Liver (tissue), 9 donors: Measurements from ENCODE around the gene BTG3. TPM values are rescaled to one million over a fixed set of nuclear protein-coding genes. Genes with fewer than 3 reads are reported as not detected.

Experiments
- DNase-seq: peaks from one replicate; pipeline ENCODE4 v3.0.0-alpha.2; 2017; ENCODE audit warnings: low spot score
- H3K27ac ChIP-seq, 2 donors: one replicate each; pipeline ENCODE4 v1.7.0; 2013; ENCODE audit warnings: inconsistent platforms in 2 of 2, low read length in 2 of 2, control low read depth in 1 of 2, low read depth in 1 of 2, mild to moderate bottlenecking in 1 of 2
- H3K27me3 ChIP-seq, 4 donors: one replicate each; pipeline versions ENCODE4 v1.6.1 to v1.7.0; 2013; ENCODE audit warnings: low read length in 3 of 4, inconsistent platforms in 1 of 4, mild to moderate bottlenecking in 1 of 4, moderate library complexity in 1 of 4; ENCODE audit not compliant: control insufficient read depth in 4 of 4, insufficient read depth in 4 of 4
- H3K36me3 ChIP-seq, 4 donors: one replicate each; pipeline versions ENCODE4 v1.6.1 to v1.7.0; 2013; ENCODE audit warnings: low read length in 3 of 4, mild to moderate bottlenecking in 3 of 4, low read depth in 1 of 4, moderate library complexity in 1 of 4; ENCODE audit not compliant: control insufficient read depth in 4 of 4, insufficient read depth in 3 of 4
- H3K4me1 ChIP-seq, 4 donors: one replicate each; pipeline versions ENCODE4 v1.6.1 to v1.7.0; 2013; ENCODE audit warnings: low read length in 3 of 4, mild to moderate bottlenecking in 3 of 4, moderate library complexity in 1 of 4; ENCODE audit not compliant: control insufficient read depth in 4 of 4, insufficient read depth in 4 of 4
- H3K4me3 ChIP-seq, 3 donors: one replicate each; pipeline versions ENCODE4 v1.6.1 to v1.7.0; 2013; ENCODE audit warnings: low read length in 3 of 3, control low read depth in 1 of 3, low read depth in 1 of 3, mild to moderate bottlenecking in 1 of 3
- H3K9ac ChIP-seq, 2 donors: one replicate each; pipeline ENCODE4 v1.7.0; 2013; ENCODE audit warnings: low read length in 2 of 2, mild to moderate bottlenecking in 2 of 2, moderate library complexity in 2 of 2, control low read depth in 1 of 2, low read depth in 1 of 2
- H3K9me3 ChIP-seq, 4 donors: one replicate each; pipeline versions ENCODE4 v1.6.1 to v1.7.0; 2013; ENCODE audit warnings: low read length in 3 of 4; ENCODE audit not compliant: control insufficient read depth in 4 of 4
- EGR1 ChIP-seq, 2 donors: IDR thresholded peaks; 2 replicates each; pipeline ENCODE4 v1.6.1; 2016 to 2018; ENCODE audit warnings: antibody characterized with exemption in 2 of 2, low read depth in 2 of 2
- FOXA1 ChIP-seq: IDR thresholded peaks from 2 replicates; pipeline ENCODE4 v1.6.1; 2016; ENCODE audit warnings: antibody characterized with exemption
- FOXA2 ChIP-seq: IDR thresholded peaks from 2 replicates; pipeline ENCODE4 v1.6.1; 2016; ENCODE audit warnings: antibody characterized with exemption
- HNF4A ChIP-seq, 2 donors: conservative IDR thresholded peaks; 2 replicates each; pipeline ENCODE4 v1.6.1; 2016; ENCODE audit warnings: antibody characterized with exemption in 2 of 2, mild to moderate bottlenecking in 2 of 2
- HNF4G ChIP-seq: IDR thresholded peaks from 2 replicates; pipeline ENCODE4 v1.6.1; 2016; ENCODE audit warnings: antibody characterized with exemption
- JUND ChIP-seq, 2 donors: IDR thresholded peaks; 2 replicates each; pipeline ENCODE4 v1.6.1; 2016; ENCODE audit warnings: antibody characterized with exemption in 2 of 2
- NR2F2 ChIP-seq: IDR thresholded peaks from 2 replicates; pipeline ENCODE4 v1.6.1; 2016; ENCODE audit warnings: antibody characterized with exemption
- RXRA ChIP-seq, 2 donors: IDR thresholded peaks; 2 replicates each; pipeline ENCODE4 v1.6.1; 2017 to 2018; ENCODE audit warnings: antibody characterized with exemption in 2 of 2, mild to moderate bottlenecking in 1 of 2
- SP1 ChIP-seq: IDR thresholded peaks from 2 replicates; pipeline ENCODE4 v1.6.1; 2018; ENCODE audit warnings: antibody characterized with exemption, mild to moderate bottlenecking
- TAF1 ChIP-seq: conservative IDR thresholded peaks from 2 replicates; pipeline ENCODE4 v1.6.1; 2016; ENCODE audit warnings: antibody characterized with exemption, mild to moderate bottlenecking
- YY1 ChIP-seq: IDR thresholded peaks from 2 replicates; pipeline ENCODE4 v1.6.1; 2016; ENCODE audit warnings: antibody characterized with exemption, mild to moderate bottlenecking
- WGBS: extraction: QIAGEN DNeasy Blood & Tissue Kit; methylation state at CpG from one replicate; pipeline ENCODE4 v1.1.7; 2013; 5-methylcytosine and 5-hydroxymethylcytosine counted together
- polyA plus RNA-seq, 2 donors: library from polyadenylated mRNA; stranded (reverse) in 1 of 2; unstranded in 1 of 2; fragments of 200-250 nt in 1 of 2; fragments of >200 nt in 1 of 2; fragmentation: Nextera tagmentation in 1 of 2; extraction: Ambion mirVana in 1 of 2; gene quantifications; one replicate each; pipeline versions ENCODE4 v1.2.1 to v1.2.3, GENCODE V29; 2013 to 2015
- total RNA-seq, 2 donors: library from RNA; depleted of rRNA; stranded (reverse); fragments of >200 nt; gene quantifications; one replicate each; pipeline ENCODE4 v1.2.3, GENCODE V29; 2014
- TF ChIP-seq, protein P1 (sequence below): IDR thresholded peaks from 2 replicates; pipeline ENCODE4 v1.6.1; 2016; ENCODE audit warnings: antibody characterized with exemption
- TF ChIP-seq, protein P2 (sequence below): IDR thresholded peaks from 2 replicates; pipeline ENCODE4 v1.6.1; 2016; ENCODE audit warnings: antibody characterized with exemption, mild to moderate bottlenecking
- TF ChIP-seq, protein P3 (sequence below): IDR thresholded peaks from 2 replicates; pipeline ENCODE4 v1.6.1; 2016; ENCODE audit warnings: antibody characterized with exemption
- TF ChIP-seq, protein P4 (sequence below): IDR thresholded peaks from 2 replicates; pipeline ENCODE4 v1.6.1; 2016; ENCODE audit warnings: antibody characterized with exemption
- TF ChIP-seq, protein P5 (sequence below): fragments of 150-350 bp; IDR thresholded peaks from 2 replicates; pipeline ENCODE4 v1.5.1; 2017; ENCODE audit warnings: improper control_type of control experiment, low read depth, low read length; ENCODE audit not compliant: missing input control
- donor health status: healthy.
- donor health status: healthy.
- donor health status: healthy.
- donor health status: healthy.
- donor health status: healthy.

Gene BTG3
- total and polyA plus RNA-seq, 4 donors = 4.1 to 25.5 (median 5.5) TPM

DNA sequence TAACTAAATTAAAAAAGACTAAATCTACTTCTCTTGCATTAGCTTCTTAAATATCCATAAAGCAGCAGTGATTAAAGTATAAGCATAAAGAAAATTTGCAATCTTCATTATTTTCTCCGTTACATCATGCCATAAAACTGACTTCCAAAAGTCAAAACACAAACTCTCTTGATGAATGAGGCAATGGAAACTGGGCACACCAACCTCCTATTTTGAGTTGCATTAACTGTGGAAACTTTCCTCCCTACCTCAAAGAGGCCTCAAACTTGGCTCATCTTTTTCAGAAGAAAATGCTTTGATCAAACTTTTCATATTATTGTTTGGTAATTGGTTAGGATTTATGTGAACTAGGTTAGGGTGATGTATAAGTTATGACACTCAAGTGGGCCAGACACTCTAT is 4.1 kb upstream of the BTG3 start (continued):
- TF ChIP-seq, protein P1, sequence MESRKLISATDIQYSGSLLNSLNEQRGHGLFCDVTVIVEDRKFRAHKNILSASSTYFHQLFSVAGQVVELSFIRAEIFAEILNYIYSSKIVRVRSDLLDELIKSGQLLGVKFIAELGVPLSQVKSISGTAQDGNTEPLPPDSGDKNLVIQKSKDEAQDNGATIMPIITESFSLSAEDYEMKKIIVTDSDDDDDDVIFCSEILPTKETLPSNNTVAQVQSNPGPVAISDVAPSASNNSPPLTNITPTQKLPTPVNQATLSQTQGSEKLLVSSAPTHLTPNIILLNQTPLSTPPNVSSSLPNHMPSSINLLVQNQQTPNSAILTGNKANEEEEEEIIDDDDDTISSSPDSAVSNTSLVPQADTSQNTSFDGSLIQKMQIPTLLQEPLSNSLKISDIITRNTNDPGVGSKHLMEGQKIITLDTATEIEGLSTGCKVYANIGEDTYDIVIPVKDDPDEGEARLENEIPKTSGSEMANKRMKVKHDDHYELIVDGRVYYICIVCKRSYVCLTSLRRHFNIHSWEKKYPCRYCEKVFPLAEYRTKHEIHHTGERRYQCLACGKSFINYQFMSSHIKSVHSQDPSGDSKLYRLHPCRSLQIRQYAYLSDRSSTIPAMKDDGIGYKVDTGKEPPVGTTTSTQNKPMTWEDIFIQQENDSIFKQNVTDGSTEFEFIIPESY = no peak
- no peak for TF ChIP-seq NR2F2
- no peak for TF ChIP-seq JUND (IDR thresholded peaks at IDR 0.05)
- no peak for TF ChIP-seq FOXA2

DNA sequence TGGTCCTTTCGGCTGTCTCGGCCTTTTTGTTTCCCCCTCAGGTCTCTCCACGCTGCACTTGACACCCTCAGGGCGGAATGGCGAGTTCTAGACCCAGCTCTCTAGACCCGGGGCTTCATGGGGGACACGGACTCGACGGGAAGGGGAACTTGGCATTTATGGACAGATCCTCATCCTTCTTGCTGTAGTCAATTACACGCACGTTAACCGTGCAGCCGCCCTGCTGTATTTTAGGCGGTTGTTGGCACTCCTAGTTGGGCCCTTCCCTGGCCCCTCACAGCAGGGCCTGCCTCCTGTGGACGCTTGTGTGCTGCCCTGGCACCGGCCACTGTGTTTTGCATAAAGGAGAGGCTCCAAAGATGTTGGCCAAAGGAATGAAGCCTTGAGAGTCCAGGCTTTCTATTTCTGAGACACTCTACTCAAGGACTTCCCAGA is 558 bp upstream of the BTG3 start:
- WGBS = 46% methylated on average over 16 of the region's 16 CpGs
- no peak for TF ChIP-seq FOXA2
- TF ChIP-seq EGR1 (IDR thresholded peaks at IDR 0.05; ENCODE audit: low read depth in 2 of 2) = no peak
- TF ChIP-seq SP1 = no peak
- TF ChIP-seq, protein P2, sequence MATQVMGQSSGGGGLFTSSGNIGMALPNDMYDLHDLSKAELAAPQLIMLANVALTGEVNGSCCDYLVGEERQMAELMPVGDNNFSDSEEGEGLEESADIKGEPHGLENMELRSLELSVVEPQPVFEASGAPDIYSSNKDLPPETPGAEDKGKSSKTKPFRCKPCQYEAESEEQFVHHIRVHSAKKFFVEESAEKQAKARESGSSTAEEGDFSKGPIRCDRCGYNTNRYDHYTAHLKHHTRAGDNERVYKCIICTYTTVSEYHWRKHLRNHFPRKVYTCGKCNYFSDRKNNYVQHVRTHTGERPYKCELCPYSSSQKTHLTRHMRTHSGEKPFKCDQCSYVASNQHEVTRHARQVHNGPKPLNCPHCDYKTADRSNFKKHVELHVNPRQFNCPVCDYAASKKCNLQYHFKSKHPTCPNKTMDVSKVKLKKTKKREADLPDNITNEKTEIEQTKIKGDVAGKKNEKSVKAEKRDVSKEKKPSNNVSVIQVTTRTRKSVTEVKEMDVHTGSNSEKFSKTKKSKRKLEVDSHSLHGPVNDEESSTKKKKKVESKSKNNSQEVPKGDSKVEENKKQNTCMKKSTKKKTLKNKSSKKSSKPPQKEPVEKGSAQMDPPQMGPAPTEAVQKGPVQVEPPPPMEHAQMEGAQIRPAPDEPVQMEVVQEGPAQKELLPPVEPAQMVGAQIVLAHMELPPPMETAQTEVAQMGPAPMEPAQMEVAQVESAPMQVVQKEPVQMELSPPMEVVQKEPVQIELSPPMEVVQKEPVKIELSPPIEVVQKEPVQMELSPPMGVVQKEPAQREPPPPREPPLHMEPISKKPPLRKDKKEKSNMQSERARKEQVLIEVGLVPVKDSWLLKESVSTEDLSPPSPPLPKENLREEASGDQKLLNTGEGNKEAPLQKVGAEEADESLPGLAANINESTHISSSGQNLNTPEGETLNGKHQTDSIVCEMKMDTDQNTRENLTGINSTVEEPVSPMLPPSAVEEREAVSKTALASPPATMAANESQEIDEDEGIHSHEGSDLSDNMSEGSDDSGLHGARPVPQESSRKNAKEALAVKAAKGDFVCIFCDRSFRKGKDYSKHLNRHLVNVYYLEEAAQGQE = no peak
- TF ChIP-seq, protein P3, sequence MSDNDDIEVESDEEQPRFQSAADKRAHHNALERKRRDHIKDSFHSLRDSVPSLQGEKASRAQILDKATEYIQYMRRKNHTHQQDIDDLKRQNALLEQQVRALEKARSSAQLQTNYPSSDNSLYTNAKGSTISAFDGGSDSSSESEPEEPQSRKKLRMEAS = no peak
- no peak for TF ChIP-seq HNF4G
- no peak for TF ChIP-seq NR2F2
- no peak for TF ChIP-seq YY1
- TF ChIP-seq, protein P4, sequence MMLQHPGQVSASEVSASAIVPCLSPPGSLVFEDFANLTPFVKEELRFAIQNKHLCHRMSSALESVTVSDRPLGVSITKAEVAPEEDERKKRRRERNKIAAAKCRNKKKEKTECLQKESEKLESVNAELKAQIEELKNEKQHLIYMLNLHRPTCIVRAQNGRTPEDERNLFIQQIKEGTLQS = no peak
- no peak for TF ChIP-seq RXRA (IDR thresholded peaks at IDR 0.05)
- peak overlapping the region; percentile 67 to 89 for H3K27ac ChIP-seq
- no peaks in the 10 kb centered on the region for H3K9me3 ChIP-seq
- H3K36me3 ChIP-seq = no peaks in the 10 kb centered on the region
- H3K4me3 ChIP-seq = peak overlapping the region; percentile 8 to 77 (median 69)
- H3K27me3 ChIP-seq = no peaks in the 10 kb centered on the region
- no peak overlapping the region for H3K9ac ChIP-seq
- H3K4me1 ChIP-seq = peaks cover 0 to 18% (median 4%) of the 10 kb centered on the region in 4 donors
- DNase-seq = no peak

DNA sequence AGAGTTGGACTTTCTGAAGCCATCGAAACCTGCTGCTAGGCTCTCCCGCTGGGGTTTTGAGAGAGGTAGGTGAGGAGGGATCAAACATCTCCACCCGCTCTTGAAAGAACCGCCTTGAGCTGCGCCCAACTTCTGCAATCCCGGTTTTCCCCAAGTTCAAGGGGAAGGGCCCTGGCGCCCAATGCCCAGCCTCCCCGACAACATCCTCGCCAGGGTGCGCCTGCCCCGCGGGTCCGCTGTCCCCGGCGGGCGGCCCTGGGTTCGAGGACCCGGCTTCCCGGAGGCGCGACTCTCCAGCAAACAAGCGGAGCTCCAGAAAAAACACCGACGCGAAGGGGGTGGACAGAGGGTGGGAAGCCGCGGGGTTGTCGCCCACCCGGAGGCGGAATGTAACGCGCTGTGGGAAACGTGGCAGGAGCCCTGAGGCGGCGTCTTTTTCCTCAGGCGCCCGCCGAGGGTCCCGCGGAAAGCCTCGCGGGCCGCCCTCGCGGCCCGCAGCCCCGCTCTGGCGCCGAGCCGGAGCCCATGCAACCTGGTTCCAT is 607 bp downstream of the BTG3 start:
- peak overlapping the region; percentile 67 to 89 for H3K27ac ChIP-seq
- no peaks in the 10 kb centered on the region for H3K9me3 ChIP-seq
- peaks cover 0 to 18% (median 4%) of the 10 kb centered on the region in 4 donors for H3K4me1 ChIP-seq
- no peak for DNase-seq
- WGBS = under 1% methylated on average over 50 of the region's 50 CpGs
- TF ChIP-seq TAF1 (no peak), HNF4G (no peak), HNF4A (conservative IDR thresholded peaks at IDR 0.05) (no peak), FOXA2 (no peak), NR2F2 (no peak), JUND (IDR thresholded peaks at IDR 0.05) (no peak), FOXA1 (no peak)
- TF ChIP-seq, protein P2 = no peak
- TF ChIP-seq, protein P5, sequence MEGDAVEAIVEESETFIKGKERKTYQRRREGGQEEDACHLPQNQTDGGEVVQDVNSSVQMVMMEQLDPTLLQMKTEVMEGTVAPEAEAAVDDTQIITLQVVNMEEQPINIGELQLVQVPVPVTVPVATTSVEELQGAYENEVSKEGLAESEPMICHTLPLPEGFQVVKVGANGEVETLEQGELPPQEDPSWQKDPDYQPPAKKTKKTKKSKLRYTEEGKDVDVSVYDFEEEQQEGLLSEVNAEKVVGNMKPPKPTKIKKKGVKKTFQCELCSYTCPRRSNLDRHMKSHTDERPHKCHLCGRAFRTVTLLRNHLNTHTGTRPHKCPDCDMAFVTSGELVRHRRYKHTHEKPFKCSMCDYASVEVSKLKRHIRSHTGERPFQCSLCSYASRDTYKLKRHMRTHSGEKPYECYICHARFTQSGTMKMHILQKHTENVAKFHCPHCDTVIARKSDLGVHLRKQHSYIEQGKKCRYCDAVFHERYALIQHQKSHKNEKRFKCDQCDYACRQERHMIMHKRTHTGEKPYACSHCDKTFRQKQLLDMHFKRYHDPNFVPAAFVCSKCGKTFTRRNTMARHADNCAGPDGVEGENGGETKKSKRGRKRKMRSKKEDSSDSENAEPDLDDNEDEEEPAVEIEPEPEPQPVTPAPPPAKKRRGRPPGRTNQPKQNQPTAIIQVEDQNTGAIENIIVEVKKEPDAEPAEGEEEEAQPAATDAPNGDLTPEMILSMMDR = no peak
- TF ChIP-seq, protein P4 = no peak
- TF ChIP-seq, protein P3 = no peak
- peaks cover 0 to 6% (median 1%) of the 10 kb centered on the region in 4 donors for H3K36me3 ChIP-seq
- peak overlapping the region; percentile 82 to 96 for H3K9ac ChIP-seq
- peak overlapping the region; percentile 50 to 77 (median 69) for H3K4me3 ChIP-seq
- no peaks in the 10 kb centered on the region for H3K27me3 ChIP-seq
